Measurements from ENCODE around the gene ZYG11B.

DNA sequence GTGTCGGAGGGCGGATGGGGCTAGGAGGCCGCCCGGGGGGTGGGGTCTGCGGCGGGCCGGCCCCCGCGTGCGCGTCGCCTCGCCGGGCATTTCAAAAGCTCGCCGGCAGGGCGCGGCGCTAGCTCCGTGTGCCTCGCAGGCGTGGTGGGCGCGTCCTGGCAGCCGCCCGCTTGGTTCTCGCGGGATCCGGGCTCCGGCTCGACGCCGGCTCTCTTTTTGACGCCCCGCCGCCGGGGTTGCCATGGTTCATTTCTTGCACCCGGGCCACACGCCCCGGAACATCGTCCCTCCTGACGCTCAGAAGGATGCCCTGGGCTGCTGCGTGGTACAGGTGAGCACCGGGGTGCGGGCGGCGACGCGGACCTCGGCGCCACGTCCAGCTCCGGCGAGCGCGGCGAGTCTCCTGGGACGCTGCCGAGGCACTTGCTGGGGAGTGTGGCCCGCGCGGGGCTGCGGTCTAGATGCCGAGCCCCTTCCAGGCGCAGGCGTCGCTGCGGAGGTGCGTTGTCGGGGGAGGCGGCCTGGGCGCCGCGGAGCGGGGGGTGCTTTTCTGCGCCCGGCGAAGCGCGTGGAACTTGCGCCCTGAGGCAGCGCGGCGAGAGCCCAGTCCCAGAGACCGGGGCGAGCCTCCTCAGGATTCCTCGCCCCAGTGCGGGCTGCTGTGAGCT lies 116.5 kb downstream of the ZYG11B start, which contains the start of gene ZYG11A:
- peak; percentile 74 for TF ChIP-seq EZH2 (IDR thresholded peaks at IDR 0.05; ENCODE audit: borderline replicate concordance, low read length)
- TF ChIP-seq, protein P1, sequence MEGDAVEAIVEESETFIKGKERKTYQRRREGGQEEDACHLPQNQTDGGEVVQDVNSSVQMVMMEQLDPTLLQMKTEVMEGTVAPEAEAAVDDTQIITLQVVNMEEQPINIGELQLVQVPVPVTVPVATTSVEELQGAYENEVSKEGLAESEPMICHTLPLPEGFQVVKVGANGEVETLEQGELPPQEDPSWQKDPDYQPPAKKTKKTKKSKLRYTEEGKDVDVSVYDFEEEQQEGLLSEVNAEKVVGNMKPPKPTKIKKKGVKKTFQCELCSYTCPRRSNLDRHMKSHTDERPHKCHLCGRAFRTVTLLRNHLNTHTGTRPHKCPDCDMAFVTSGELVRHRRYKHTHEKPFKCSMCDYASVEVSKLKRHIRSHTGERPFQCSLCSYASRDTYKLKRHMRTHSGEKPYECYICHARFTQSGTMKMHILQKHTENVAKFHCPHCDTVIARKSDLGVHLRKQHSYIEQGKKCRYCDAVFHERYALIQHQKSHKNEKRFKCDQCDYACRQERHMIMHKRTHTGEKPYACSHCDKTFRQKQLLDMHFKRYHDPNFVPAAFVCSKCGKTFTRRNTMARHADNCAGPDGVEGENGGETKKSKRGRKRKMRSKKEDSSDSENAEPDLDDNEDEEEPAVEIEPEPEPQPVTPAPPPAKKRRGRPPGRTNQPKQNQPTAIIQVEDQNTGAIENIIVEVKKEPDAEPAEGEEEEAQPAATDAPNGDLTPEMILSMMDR (conservative IDR thresholded peaks at IDR 0.05 in 1 of 2, IDR thresholded peaks at IDR 0.05 in 1 of 2; ENCODE audit: extremely low read depth in 1 of 2, insufficient read depth in 1 of 2, low read depth in 1 of 2, low read length in 2 of 2), result peak in 1 of 2 donors; percentile 34
